ENCODE measurements around the gene HMGN1. TPM values are rescaled to one million over a fixed set of nuclear protein-coding genes. Genes with fewer than 3 reads are reported as not detected.

Gene HMGN1
- total RNA-seq, 1 experiment from 2014 or later: 469 TPM

- no peak for ATAC-seq
- no peaks in the 10 kb centered on the region for H3K9me3 Mint-ChIP-seq
- POLR2A ChIA-PET: no interaction called here
- no peak for TF ChIP-seq ATF2 (CRISPR knock-in tag; IDR thresholded peaks at IDR 0.05; ENCODE audit: borderline replicate concordance, low read depth)
- no peak for DNase-seq (ENCODE audit: low spot score)
- H3K27ac Mint-ChIP-seq: no peak overlapping the region
- CTCF ChIA-PET: no interaction called here
- H3K4me3 Mint-ChIP-seq: no peak overlapping the region
- H3K36me3 Mint-ChIP-seq: no peaks in the 10 kb centered on the region
- no peaks in the 10 kb centered on the region for H3K27me3 Mint-ChIP-seq (ENCODE audit: low read depth)
- H3K4me1 Mint-ChIP-seq: peaks cover 4% of the 10 kb centered on the region
Measured at GRCh38 chr21:39319251-39319756, 29.6 kb downstream of the HMGN1 start.

- TF ChIP-seq ATF1 (CRISPR knock-in tag; IDR thresholded peaks at IDR 0.05): no peak
- TF ChIP-seq ZNF281 (CRISPR knock-in tag; IDR thresholded peaks at IDR 0.05): no peak
- TF ChIP-seq MAX (CRISPR knock-in tag; IDR thresholded peaks at IDR 0.05): no peak
- TF ChIP-seq HMGA2 (CRISPR knock-in tag; IDR thresholded peaks at IDR 0.05): no peak
- no peak for TF ChIP-seq ATF3 (CRISPR knock-in tag; conservative IDR thresholded peaks at IDR 0.05)
- TF ChIP-seq E2F1 (CRISPR knock-in tag; IDR thresholded peaks at IDR 0.05): no peak
- TF ChIP-seq ZNF512 (CRISPR knock-in tag; IDR thresholded peaks at IDR 0.05; ENCODE audit: borderline replicate concordance): no peak
- TF ChIP-seq ATF2 (CRISPR knock-in tag; IDR thresholded peaks at IDR 0.05; ENCODE audit: borderline replicate concordance, low read depth): no peak
- TF ChIP-seq E2F4 (CRISPR knock-in tag; IDR thresholded peaks at IDR 0.05; ENCODE audit: borderline replicate concordance, low read depth): no peak
- no peak for TF ChIP-seq PRRX2 (CRISPR knock-in tag; IDR thresholded peaks at IDR 0.05)
- TF ChIP-seq FOXP1 (CRISPR knock-in tag; IDR thresholded peaks at IDR 0.05; ENCODE audit: borderline replicate concordance): no peak
- Mint-ChIP-seq H3K36me3 (no peaks in the 10 kb centered on the region), H3K27me3 (ENCODE audit: low read depth) (no peaks in the 10 kb centered on the region), H3K4me3 (no peak overlapping the region), H3K4me1 (peaks cover 6% of the 10 kb centered on the region), H3K9me3 (no peaks in the 10 kb centered on the region), H3K27ac (no peak overlapping the region; the same call in 1 of the 2 replicates)
- ChIA-PET CTCF (no interaction called here), POLR2A (interaction anchor here (0.6 to 0.7 kb wide), 2 partner anchors 11 to 23 kb away, joined by 3 read pairs; no protein-coding TSS in a partner anchor)
- ATAC-seq: no peak
- DNase-seq (ENCODE audit: low spot score): no peak
Measured at GRCh38 chr21:39318091-39318959, 30.6 kb downstream of the HMGN1 start.
